ENCODE results near the gene GRHL1.
"Not testable (repeated sequence)": the region's sequence is repeated elsewhere in the genome, so short reads cannot be mapped to it uniquely, and the experiment has no call there.

DNA sequence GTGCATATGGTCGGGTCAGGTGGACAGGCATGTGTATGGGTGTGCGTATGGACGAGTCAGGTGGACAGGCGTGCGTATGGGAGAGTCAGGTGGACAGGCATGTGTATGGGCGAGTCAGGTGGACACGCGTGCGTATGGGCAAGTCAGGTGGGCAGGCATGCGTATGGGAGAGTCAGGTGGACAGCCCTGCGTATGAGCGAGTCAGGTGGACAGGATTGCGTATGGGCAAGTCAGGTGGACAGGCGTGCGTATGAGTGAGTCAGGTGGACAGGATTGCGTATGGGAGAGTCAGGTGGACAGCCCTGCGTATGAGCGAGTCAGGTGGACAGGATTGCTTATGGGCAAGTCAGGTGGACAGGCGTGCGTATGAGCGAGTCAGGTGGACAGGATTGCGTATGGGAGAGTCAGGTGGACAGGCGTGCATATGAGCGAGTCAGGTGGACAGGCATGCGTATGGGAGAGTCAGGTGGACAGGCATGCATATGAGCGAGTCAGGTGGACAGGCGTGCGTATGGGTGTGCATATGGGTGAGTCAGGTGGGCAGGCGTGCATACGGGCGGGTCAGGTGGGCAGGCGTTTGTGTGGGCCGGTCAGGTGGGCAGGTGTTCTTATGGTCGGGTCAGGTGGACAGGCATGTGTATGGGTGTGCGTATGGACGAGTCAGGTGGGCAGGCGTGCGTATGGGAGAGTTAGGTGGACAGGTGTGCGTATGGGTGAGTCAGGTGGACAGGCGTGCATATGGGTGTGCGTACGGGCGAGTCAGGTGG lies 62.3 kb downstream of the GRHL1 start:
- TF ChIP-seq, protein P1, sequence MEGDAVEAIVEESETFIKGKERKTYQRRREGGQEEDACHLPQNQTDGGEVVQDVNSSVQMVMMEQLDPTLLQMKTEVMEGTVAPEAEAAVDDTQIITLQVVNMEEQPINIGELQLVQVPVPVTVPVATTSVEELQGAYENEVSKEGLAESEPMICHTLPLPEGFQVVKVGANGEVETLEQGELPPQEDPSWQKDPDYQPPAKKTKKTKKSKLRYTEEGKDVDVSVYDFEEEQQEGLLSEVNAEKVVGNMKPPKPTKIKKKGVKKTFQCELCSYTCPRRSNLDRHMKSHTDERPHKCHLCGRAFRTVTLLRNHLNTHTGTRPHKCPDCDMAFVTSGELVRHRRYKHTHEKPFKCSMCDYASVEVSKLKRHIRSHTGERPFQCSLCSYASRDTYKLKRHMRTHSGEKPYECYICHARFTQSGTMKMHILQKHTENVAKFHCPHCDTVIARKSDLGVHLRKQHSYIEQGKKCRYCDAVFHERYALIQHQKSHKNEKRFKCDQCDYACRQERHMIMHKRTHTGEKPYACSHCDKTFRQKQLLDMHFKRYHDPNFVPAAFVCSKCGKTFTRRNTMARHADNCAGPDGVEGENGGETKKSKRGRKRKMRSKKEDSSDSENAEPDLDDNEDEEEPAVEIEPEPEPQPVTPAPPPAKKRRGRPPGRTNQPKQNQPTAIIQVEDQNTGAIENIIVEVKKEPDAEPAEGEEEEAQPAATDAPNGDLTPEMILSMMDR (IDR thresholded peaks at IDR 0.05), result not testable (repeated sequence)
- not testable (repeated sequence) for TF ChIP-seq ETV6, CREB1 (CRISPR knock-in tag; IDR thresholded peaks at IDR 0.05)
